Activated CD4-positive, CD25-positive, alpha-beta regulatory T cell treated with anti-CD3 and anti-CD28 coated beads, Interleukin-2, amount 50 U/mL, for 24 hours (primary cell): ENCODE data around the gene SEC31A.
"Not testable (repeated sequence)": the region's sequence is repeated elsewhere in the genome, so short reads cannot be mapped to it uniquely, and the experiment has no call there.

ENCODE experiments used
- ATAC-seq, 2 donors: fragments of 150-1000 bp; cut with Tn5 transposase; one replicate each; pipeline ENCODE4 v1.10.0; 2021; ENCODE audit warnings: mild to moderate bottlenecking in 1 of 2, moderate library complexity in 1 of 2

SEC31A gene

DNA sequence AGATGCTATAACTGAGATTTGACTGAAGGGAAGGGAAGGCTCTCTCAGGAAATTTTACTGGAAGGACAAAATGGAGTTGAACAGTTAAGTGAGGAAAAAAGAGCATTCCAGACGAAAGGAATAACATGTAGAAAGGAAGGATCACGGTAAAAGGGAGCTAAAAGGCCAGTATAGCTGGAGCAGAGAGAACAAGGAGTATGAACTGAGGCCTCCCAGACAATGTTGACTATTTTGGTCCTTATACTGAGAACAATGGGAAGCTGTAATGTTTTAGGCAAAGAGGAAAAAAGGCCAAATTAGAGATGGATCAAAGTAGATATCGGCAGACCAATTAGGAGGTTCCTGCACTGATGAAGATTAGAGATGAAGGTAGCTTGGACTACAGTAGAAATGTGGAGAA, 65.5 kb downstream of the SEC31A start:
- ATAC-seq: no peak

DNA sequence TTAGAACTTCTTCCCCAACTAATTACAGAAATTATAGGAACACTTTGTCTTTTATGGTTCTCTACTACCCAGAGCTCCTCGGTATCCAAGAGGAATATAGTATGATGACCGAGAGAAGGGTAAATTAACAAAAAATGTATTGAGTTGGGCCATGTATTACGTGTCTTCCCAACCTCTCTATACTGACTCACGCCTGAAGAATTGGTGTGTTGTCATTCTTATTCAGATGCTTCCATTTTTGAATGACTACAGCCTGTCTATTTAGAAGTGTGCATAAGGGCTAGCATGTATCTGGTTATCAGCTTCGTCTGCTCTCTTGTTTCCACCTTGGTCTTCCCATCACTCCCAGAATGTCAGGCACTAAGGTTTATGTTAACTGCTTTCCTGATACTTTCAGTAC, 67.9 kb downstream of the SEC31A start:
- ATAC-seq: no peak

DNA sequence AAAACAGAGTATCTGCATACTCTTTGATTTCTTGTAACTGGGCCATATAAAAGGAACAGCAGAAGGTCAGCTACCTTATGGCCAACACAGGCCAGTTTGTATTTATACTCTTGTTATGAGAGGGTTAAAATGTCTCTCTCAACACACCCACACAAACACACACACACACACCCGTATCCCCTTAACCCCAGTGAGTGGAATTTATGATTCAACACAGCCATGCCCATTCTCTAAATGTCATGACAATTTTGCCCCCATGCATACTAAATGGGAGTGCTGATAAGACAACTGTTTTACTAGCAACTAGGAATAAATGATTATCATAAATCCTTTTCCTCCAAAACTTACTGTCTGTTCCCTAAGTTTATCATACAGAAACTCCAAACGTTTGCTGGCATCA, 70.3 kb downstream of the SEC31A start:
- no peak for ATAC-seq

DNA sequence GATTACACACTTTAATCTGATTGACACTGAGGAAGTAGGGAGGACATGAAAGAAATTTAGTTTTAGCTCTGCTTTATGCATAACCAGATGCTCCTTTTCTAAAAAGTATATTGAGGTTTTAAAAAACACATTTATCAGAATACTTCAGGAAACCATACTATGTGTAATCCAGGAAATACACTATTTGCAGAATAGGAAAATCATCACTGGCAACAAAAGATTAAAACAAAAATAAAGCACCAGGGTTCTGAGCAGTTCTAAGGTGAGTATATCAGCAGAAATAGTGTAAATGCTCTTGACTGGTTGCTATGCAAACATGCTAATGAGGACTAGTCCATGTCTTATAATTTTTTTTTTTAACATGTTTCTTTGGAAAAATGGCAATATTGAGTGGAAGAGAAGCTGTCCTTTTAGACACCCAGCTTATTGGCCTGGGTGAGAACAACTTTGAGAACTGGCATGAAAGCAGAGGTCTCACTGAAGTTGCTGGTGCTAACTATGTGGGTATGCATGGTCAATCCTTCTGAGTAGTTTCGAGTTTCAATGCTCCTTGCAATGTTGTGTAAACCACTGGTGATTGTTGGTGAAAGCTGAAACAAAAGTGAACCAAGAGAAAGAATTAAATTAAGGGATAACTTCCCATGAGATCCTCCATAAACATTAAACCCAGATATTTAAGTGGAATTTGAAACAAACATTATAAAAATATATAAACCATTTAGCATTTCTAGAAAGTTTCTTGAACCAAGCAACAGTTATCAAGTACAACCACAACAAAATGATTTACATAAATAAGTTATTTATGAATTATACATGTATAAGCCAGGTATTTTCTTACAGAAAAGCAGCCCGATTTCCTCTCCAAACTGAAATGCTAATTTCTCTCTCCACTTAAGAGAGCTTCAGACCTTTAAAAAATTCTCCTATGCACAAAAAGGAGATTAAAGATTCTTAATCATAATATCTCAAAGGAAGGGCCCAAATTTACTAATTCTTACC, 72.0 kb downstream of the SEC31A start:
- no peak for ATAC-seq

DNA sequence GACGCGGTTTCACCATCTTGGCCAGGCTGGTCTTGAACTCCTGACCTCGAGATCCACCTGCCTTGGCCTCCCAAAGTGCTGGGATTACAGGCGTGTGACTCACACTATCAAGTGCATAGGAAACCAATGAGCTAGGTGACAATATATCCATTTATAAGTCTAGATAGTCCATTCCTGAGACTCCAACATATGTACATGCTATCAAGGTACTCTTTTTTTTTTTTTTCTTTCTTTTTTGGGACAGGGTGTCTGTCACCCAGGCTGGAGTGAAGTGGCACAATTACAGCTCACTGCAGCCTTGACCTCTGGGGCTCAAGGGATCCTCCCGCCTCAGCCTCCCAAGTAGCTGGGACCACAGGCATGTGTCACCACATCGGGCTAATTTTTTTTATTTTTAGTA, 74.1 kb downstream of the SEC31A start:
- not testable (repeated sequence) for ATAC-seq

DNA sequence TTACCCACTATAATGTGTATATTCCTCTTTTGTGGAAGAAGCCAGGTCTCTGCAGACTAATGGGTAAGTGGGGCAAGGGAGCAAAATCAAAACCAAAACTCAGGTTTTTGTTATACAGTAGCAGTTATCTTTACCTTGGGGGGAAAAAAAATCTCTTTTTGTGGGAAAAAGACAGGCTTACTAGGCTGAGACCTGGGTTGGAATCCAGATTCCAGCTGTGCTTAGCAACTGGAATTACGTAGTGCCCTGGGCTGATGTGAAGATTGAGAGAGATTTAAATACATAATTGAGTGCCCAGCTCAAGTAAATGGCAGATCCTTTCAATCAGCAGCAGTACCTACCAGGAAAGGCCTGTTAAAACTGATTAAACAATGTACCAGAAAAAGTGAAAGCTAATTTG, 76.9 kb downstream of the SEC31A start:
- no peak for ATAC-seq

DNA sequence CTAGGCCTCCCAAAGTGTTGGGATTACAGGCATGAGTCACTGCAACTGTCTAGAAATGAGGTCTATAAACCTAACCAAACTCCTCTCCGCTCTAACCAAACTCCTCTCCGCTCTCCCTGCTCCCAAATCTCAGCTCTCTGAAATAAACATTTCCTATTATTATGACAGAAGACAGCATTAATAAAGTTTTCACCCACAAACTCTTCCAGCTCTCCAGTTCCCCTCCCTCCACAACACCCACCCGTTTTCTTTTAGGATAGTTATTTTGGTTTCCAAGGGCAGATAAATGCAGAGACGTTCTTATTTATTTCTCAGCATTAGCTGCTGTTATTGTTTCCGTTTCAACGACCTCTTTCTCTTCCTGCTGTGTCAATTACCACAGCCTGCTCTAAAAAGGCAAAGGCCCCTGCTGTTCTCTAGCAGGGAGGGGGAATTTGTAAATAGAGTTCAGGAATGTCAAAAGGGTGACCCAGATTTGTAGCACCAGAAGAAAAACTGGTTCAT, 79.1 kb downstream of the SEC31A start:
- ATAC-seq: no peak

DNA sequence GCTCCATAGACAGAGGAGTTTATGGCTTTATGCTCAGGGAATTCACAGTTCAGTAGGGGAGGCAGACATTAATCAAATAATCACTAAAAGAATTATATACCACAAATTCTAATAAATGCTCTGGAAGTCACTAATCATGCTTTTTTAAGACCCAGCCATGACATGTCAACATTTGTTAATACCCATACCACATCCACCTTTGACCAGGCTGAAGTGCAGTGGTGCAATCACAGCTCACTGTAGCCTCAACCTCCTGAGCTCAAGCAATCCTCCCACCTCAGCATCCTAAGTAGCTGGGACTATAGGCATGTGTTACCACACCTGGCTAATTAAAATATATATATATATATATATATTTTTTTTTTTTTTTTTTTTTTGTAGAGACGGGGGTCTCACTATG, 79.6 kb downstream of the SEC31A start:
- ATAC-seq: no peak

DNA sequence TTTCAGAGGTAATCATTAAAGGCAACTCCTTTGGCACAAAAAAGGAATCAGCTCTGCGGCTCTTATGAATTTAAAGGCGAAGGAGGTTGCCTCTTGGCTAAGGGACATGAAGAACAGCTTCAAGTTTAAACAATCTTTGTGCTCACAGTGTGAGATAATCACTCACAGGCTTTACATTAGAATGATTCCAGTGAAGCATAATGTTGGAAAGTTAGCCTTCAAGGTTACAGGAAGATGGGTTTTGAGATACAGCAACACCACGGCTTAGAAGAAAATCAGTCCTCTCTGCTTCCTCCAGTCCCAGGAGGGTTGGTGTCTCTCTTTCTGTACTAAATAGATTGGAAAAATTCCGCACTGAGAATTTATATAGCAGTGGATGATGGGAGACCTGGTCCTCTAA, 80.8 kb downstream of the SEC31A start:
- no peak for ATAC-seq

DNA sequence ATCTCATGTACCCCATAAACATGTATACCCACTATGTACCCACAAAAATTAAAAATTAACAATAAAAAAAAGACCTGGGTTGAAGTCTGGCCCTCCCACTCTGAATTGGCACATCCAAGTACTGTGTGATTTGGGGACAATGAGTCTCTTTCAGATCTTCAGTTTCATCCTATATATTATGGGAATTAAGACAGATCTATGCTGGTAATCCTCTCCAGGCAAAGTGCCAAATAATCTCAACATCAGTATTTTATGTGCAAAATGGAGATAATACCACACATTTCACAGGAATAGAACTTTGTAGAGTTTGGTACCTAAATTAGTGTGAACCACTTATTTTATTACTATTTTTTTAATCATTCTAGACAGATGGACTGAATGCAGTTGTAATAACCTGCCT, 81.3 kb downstream of the SEC31A start:
- no peak for ATAC-seq

DNA sequence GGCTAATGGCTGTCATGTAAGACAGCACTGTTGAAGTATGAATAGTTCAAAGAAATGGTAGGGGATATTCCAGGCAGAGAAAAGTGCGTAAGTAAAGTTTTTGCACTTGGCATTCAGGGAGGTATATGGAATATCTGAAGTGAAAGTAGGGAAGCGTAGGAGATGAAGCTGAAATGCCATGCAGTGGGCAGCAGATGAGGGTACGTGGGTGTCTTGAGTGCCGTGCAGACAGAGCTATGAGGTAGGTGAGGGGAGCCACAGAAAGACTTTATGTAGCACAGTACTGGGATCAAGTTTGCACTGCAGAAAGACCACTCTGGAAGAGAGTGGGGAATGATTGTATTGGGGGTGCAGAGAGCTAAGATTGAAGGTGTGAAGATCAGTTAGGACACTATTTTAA, 87.2 kb downstream of the SEC31A start:
- no peak for ATAC-seq

DNA sequence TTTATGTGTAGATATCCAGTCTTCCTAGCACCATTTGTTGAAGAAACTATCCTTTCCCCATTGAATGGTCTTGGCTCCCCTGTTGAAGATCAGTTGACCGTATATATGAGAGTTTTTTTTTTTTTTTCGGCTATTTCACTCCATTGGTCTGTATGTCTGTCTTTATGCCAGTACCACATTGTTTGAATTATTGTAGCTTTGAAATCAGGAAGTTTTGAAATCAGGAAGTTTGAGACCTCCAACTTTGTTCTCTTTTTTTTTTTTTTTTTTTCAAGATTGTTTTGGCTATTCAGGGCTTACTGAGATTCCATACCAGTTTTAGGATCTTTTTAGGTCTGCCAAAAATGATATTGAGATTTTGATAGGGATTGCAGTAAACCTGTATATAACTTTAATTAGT, 88.0 kb downstream of the SEC31A start:
- ATAC-seq: no peak

DNA sequence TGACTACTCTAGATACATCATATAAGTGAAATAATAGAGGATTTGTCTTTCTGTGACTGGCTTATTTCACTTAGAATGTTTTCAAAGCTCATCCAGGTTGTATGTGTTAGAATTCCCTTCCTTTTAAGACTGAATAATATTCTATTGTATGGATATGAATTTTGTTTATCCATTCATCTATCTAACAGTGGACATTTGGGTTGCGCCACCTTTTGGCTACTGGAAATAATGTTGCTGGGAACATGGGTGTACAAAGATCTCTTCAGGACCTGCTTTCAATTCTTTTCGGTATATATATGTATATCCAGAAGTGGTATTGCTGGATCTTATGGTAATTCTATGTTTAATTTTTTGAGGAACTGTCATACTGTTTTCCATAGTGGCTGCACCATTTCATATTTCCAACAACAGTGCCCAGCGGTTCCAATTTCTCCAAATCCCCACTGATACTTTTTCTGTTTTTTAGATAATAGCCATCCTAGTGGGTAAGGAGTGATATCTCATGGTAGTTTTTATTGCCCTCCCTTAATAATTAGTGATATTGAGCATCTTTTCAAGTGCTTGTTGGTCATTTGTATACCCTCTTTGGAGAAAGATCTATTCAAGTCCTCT, 88.9 kb downstream of the SEC31A start:
- no peak for ATAC-seq

DNA sequence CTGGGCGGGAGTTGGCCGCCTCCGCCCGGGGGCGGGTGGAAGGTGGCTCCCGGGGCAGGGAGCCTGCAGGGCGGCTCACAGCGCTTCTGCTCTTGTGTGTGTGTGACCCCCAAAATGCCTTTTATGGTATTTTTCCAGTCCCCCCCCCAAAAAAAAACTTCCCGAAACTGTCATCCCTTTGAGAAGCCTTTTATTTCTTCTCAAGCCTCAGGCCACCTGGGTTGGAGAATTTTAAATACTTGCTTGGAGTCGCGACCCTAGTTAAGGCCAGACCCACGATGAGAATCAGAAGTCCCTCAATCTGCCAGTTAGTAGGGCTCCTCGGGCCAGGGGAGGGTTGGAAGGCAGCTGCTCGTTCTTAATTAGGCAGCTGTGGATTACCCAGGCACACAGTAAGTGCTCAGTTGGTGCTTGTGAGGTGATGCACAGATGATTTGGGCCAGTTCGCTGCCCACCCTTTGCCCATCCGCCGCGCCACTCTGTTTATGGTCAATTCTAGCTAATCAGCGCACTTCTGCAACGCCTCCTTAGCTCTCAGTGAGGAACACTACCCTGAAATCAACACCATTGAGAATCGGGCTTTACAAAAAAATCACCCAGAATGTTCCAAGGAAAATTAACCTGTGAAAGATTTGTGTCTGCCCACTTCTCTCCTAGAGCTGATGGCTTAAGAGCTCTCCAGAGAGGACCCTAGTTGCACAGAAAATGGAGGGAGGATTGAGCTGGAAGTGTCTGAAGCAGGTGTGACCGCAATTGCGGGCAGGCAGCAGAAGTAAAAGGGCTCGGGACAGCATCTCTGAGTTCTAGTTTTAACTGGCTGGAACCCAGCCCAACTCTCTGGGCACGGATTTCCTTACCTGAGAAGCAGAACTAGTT, 91.7 kb downstream of the SEC31A start:
- ATAC-seq: no peak

DNA sequence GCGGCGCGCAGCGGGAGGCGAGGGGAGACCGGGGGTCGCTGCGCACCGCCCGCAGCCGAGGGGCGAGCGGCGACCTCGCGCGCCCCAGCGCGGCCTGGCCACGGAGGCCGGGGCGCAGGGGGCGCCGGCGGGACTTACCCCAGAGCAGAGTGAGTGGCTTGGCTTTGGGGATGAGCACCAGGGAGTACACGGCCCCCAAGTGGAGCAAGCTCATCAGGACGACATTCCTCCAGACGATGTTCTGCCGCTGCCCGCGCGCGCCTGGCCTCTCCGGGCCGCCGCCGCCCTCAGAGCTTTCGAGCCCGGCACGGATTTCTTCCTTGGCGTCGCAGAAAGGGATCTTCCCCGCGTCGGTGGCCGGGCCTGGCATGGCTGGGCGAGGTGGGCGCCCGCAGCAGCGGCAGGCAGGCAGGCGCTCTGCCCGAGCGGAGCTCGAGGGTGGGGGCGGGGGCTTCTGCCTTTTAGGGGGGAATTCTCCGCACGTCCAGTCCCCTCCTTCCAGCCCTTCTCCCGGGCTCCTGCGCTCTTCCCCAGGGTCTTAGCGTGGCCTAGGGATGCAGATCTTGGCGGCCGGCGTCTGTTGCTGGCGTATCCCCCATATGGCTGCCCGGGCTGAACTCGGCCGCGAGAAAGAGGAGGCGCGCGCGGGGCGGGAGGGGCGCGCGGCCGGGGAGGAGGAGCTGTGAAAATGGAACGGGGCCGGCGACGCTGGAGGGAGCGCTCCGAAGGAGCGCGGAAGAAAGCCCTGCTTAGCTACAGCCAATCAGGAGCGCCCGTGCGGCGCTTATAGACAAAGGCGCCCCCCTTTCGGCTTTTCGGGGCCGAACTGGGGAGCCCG, 92.6 kb downstream of the SEC31A start, which contains the start of gene SCD5:
SCD5 (minus strand) TSS at position 629 of the 838 bp plus-strand sequence; CDS start at position 370, 259 bp downstream.
- peak; percentile 75 to 83 for ATAC-seq

DNA sequence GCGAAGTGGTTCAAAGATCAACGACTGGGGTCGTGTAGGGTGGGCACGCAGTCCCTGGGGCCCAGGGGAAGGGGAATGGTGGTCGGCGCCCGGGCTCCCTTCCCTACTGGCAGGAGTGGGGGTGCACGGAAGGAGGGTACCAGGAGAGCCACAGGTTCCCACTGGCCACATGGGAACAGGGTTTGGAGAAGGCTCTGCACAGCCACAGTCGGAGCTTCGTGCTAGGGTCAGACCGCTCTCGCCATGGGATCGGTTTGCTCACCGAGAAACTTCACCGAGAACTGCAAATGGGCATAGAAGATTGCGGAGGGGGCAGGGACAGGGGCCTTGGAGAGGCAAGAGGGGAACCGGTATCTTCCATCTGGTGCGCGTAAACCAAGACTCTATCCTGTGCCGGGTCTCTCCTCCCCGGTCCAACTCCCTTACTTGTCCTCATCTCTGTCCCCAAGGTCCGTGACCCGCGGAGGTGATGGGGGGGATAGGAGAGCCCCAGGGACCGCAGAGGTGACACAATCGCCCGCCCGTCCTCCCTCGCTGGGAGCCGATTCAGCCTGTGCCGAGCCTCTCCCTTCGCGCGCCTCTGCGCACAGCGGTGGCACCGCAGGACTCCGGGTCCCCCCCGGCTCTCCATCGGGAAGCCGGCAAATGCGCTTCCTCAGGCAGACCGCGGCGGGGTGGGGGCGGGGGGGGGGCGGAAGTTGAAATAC, 93.4 kb downstream of the SEC31A start:
- ATAC-seq: no peak

DNA sequence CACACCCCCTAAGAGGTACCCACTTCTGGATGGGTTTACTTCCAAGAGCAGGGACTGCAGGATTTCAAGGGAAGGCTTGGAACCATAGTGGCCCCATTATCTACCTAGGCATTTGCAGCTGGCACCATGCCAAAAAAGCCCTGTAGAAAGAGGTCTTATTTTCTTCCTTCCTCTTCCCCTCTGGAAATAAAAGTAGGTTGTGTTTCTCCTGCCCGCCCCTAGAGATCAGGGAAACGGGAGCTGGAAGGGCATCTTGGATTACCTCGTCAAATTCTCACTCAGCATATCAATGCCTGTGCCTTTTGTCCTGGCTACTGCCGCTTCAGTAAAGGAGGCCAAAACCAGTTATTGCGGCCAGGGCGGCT, 93.9 kb downstream of the SEC31A start:
- ATAC-seq: no peak

DNA sequence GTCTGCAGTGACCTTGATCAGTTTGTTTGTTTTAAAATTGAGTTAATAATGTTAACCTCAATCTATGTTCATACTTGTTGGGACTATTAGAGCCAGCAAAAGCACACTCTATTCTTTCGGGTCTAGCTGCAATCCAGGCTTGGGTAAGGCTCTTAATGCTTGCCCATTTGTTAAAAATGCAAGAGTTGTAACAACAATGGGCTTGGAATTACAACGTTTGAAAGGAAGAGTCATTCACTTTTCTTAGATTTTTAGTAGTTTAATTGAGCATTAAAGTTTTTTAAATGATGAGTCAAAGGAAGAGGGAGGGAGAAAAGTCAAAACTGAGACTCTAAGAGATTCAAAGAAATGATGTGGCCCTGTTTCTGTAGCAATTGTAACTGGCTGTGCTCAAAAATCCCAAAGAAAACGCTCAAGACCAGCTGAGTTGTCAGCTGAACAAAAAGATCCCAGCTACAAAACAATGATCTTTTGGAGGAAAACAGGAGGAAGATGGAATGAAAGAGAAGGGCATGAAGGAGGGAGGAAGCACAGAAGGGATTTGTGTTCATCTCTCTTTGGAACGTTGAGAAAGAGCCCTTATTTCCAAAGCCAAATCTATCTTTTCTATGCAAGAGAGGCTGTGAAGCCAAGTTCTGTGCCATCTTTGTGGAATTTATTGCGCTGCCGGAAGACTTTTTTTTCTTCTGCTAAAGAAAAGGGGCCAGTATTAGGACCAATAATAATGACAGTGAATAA, 97.9 kb downstream of the SEC31A start:
- ATAC-seq: no peak

DNA sequence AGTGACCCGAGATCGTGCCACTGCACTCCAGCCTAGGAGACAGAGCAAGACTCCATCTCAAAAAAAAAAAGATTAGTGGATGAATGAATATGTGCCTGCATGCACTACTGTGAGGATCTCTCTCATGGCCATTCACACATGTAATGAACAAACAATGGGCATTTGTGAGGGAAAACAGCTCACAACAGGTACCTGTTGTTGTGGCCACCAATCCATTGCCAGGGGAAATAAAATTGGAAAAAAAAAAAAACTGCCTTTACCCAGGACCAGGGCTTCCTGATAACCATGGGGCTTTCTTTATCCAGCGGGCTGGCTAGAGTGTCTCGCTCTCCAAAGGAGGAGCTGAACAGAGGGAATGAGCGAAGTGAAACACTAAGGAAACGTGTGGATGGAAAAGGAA, 99.8 kb downstream of the SEC31A start:
- ATAC-seq: no peak

DNA sequence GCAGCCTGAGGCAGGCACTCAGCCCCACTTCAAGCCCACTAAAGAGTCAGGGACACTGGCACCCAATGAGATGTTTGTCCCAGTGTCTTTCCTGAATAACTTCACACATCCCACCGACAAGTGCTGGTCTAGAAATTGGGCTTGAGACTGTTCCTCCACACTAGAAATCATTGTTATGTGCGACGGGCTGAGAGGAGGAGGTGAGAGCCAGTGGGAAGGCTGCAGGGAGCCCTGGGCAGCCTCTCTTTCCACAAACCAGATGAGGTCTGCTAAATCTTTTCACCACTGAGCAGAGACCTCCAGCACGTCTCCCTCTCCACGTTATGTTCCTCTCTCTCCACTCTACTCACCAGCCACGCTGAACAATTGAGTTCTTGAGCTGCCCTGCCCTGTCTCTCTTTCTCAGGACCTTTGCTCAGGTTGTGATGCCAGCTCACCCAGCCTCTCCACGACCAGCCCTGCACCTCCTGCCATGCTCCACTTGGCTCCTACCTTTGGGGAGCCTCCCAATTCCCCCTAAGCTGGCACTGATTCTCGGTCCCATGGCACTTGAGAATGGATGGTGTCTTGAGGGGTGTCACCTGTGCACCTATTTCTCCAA, 100.8 kb downstream of the SEC31A start:
- no peak for ATAC-seq
